HG03565 (cell line): Measurements from ENCODE around the gene RPS6KB2.

Experiments used
- ATAC-seq: cut with Tn5 transposase; IDR thresholded peaks from one replicate; pipeline ENCODE4 v1.9.1; 2021; ENCODE audit warnings: mild to moderate bottlenecking, moderate library complexity; ENCODE audit not compliant: unreplicated experiment

RPS6KB2 gene

DNA sequence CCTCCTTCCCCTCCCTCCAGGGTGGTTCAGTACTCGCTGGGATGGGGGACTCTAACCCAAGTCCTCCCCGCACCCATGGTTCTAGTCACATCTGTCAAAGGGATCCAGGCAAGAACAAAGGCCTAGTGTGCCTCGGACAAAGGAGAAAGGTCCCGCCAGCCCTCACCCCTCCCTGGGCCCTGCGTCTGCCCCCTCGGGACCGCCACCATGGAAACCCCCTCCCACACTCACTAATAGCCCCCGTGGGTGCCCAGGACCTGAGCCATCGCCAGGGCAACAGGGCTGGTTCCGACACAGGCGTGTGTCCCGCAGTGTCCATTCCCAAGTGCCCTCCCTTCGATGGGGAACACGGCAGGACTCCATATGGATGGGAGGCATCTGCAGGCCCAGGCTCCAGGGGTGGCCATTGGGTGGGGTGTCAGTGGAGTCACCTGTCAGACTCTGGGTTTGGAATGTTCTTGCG lies 17.9 kb upstream of the RPS6KB2 start:
- ATAC-seq, result no peak

DNA sequence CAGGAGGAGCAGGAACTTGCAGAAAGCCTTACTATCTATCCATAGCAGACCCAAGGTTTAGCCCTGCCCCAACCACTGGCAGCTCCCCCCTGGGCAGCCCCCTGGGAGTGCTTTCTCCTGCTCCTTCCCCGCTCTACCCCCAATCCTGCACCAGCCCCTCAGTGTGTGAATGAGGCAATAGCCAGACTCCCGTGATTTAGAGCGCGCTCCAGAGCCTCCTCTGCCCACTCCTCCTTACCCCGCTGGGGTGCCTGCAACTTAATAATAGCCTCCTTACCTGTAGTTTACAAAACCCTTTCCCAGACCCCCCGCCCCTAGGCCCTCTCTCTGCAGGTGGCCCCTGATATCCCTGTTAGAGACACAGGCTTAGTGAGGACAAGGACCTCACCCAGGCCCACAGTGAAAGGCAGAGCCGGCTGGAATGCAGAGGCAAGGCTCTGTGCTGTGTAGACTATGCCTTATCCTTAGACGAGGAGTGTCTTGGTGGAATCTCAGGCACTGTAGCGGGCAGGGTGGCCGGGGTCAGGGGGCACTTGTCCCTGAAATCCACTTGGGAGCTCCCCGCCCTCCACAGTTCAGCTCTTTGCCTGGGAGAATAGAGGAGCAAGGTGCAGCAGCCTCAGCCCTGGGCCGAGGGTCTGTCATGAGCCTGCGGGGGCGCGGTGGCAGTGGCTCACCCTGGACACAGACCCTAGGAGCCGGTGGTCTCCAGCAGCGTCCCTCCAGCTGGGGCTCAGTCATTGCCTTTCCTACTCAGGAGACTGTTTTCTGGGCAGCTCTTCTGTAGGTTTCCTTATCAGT lies 17.1 kb upstream of the RPS6KB2 start:
- ATAC-seq, result no peak

GRCh38 chr11:67411785-67412152 lies 16.5 kb upstream of the RPS6KB2 start:
- no peak for ATAC-seq

GRCh38 chr11:67412495-67413179 lies 15.7 kb upstream of the RPS6KB2 start:
- no peak for ATAC-seq

DNA sequence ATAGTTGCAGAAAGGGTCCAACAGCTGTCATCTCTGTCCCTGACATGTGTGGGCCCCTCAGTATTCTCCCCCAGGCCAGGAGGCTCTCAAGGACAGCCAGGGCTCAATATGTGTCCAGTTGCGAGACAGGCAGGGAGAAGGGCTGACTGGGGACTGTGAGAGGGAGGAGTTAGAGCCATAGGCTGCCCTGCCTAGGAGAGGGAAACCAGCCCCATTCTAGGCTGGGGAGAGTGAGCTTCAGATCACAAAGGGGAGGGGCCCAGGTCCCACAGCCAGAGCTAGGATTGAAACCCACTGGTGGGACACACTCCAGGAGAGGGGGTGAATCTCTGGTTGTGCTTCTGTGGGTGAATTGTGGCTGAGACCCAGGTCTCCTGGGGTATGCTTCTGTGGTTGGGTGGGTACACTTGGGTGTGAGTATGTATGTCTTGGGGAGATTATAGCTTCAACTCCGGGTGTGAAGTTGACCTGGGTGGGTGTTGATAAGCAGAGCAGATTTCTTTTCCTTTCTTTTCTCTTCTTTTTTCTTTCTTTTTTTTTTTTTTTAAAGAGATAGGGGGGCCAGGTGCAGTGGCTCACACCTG lies 14.9 kb upstream of the RPS6KB2 start:
- no peak for ATAC-seq

DNA sequence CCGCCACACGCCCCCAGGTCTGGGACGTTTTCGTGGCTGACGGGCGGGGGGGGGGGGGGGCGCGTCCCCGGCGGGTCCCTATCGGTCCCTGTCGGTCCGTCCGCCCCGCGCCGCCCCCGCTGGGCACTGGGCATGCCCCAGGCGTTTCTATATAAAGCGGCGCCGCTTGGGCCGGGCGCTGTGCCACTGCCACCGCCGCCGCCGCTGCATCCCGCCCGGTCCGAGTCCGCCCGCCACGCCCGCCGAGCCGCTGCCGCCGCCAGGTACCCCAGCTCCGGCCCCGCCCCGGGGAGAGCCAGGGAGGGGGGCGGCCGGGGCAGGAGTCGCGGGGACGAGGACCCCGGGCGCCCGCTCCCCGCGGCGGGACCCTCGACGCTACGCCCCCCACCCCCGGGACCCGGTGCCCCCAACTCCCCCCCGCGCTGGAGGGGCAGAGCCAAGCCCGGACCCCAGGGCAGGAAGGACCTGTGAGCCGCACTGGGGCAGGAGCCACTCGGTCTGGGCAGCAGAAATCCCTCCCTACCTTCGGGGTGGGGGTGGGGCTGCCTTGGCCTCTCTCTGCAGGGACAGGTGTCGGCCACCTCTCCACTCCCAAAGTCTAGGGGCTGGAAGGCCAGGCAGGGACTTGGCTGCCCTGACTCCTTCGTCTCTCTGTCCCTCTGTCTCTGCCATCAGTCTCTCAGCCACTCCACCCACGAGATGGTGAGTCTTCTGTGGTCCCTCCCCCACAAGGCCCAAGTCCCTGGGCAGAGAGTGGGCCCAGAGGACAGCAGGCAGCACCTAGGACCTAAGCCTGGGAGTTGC lies 12.6 kb upstream of the RPS6KB2 start, which contains the start of gene CARNS1:
CARNS1 (plus strand) TSS at position 178 of the 804 bp plus-strand sequence; CDS start at position 700, 522 bp downstream.
- ATAC-seq, result no peak

DNA sequence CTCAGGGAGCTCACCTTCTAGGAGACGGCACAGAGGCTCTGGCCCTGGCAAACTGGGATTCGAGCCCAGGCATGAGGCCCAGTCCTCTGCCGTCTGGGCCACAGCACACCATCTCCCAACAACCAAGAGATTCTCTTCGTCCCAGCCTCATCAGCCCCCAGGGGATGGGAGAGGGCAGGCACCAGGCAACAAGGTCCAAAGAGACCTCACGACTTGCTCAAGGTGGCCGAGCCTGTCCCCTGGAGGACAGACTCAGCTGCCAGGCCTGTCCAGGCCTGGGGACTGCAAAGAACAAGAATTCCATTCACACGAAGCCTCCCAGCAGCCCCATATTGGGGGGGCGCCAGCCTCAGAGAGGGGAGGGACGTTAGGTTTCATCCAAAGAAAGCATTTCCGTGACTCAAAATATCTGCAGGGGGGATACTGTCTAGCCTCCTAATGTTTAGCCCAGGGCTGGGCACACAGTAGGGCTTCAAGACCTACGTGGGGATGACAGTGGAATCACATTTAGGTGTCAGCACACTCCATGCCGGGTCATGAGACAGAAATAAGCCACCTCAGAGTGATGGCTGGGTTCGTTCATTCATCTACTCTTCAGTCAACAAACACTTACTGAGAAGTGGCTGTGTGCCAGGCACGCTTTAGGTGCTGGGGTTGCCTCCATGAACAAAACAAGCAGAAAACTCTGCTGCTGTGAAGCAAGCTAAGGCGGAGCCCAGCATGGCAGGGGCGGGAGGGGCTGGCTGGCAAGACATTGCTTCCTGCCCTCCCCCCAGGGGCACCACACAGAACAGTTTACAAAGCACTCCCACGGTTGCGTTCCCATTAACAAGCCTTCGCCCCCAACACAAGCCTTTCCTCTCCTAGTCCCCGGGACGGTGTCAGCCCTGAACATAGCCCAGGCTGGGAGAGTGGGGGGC lies 11.6 kb upstream of the RPS6KB2 start:
- no peak for ATAC-seq

DNA sequence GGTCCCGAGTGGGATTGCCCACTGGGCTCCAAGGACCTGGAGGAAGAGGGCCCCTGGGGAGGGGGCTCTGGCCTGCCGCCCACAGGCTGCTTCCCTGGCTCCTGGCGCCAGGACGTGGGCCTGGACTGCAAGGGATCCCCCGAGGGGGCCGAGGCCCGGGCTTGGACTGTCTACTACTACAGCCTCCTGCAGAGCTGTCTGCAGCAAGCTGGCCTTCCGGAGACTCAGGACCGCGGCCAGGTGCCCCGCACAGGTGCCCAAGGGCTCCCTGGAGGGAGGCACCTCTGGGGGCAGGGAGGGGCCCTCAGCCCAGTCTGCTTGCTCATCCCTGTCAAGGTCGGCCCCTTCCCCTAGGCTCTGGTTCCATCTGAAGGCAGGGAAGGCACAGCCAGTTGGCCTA lies 10.9 kb upstream of the RPS6KB2 start:
- ATAC-seq, result no peak

- ATAC-seq, result no peak
These were observed 9.6 kb upstream of the RPS6KB2 start for GRCh38 chr11:67418476-67419281.

- ATAC-seq, result no peak
These were observed 8.8 kb upstream of the RPS6KB2 start for GRCh38 chr11:67419325-67420049.

DNA sequence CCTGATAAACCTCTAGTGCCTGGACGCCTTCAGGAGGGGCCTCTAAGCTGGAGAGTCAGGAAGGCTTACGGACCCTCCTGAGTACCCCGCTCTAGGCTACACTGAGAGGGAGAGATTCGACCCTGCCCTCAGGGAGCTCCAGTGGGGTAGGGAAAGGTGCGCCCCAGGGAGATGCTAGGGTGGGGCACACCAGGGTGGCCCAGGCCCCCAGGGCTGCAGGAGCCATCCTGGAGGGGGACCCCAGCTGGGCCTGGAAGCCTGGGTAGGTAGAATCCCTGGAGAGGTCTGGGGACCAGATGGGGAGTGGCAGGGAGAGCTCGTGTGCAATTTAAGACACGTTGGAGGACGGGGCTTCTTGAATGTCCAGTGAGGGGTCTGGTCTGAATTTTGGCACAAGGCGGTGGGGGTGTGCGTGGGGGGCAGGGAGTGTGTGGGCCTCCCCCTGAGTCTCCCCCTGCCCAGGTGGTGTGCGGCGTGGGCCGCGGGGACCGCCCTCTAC lies 8.1 kb upstream of the RPS6KB2 start:
- no peak for ATAC-seq

GRCh38 chr11:67420646-67421429 lies 7.5 kb upstream of the RPS6KB2 start:
- ATAC-seq, result peak; percentile 73

DNA sequence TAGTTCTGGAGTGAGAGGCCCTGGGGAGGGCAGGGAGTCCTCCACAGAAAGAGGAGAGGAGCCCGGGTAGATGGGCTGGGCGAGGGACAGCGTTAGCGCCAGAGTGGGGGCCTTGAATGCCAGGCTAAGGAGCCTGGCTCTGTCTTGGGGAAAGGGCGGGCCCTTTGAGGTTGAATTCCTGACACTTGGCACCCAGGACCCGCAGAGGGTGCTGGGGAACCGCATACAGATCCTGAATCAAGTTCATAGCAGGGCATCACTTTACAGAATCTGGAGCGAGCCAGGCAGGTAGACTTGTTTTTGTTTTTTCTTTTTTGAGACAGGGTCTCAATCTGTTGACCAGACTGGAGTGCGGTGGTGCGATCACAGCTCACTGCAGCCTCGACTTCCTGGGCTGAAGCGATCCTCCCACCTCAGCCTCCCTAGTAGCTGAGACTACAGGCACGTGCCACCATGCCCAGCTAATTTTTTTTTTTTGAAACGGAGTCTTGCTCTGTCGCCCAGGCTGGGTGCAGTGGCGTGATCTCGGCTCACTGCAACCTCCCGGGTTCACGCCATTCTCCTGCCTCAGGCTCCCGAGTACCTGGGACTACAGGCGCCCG lies 6.8 kb upstream of the RPS6KB2 start:
- ATAC-seq, result no peak

GRCh38 chr11:67422891-67423290 lies 5.4 kb upstream of the RPS6KB2 start:
- no peak for ATAC-seq

GRCh38 chr11:67423466-67423865 lies 4.8 kb upstream of the RPS6KB2 start:
- ATAC-seq, result no peak

DNA sequence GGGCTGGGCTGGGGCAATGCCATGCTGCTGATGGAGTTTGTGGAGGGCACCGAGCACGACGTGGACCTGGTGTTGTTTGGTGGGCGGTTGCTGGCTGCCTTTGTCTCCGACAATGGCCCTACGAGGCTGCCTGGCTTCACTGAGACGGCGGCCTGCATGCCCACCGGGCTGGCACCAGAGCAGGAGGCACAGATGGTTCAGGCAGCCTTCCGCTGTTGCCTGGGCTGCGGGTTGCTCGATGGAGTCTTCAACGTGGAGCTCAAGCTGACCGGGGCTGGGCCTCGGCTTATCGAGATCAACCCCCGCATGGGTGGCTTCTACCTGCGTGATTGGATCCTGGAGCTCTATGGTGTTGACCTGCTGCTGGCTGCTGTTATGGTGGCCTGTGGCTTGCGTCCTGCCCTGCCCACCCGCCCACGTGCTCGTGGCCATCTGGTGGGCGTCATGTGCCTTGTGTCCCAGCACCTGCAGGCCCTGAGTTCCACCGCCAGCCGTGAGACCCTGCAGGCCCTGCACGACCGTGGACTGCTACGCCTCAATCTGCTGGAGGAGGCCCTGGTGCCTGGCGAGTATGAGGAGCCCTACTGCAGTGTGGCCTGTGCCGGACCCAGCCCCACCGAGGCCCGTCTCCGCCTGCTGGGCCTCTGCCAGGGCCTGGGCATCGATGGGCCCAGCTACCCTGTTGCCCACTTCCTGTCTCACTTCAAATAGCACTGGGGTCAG lies 4.2 kb upstream of the RPS6KB2 start:
- no peak for ATAC-seq
